Thyroid gland (tissue), 4 donors: Measurements from ENCODE around the gene KRTAP10-4.

Source experiments
- CTCF ChIP-seq, 6 experiments: fragments of 200-600 bp in 3 of 6; fragments of 450-650 bp in 3 of 6; sonication (generic) in 3 of 6; IDR thresholded peaks; one replicate each; pipeline ENCODE4 v1.5.1; 2016 to 2019; ENCODE audit warnings: antibody characterized with exemption in 6 of 6, mild to moderate bottlenecking in 2 of 6, inconsistent platforms in 1 of 6, moderate library complexity in 1 of 6
- POLR2A ChIP-seq, 2 donors: fragments of 450-650 bp; IDR thresholded peaks; one replicate each; pipeline ENCODE4 v1.6.1; 2017; ENCODE audit warnings: antibody characterized with exemption in 2 of 2, mild to moderate bottlenecking in 2 of 2, moderate library complexity in 1 of 2

GRCh38 chr21:44558695-44559094 lies 14.8 kb upstream of the KRTAP10-4 start, which contains the start of gene KRTAP10-3:
- no peak for TF ChIP-seq CTCF (IDR thresholded peaks at IDR 0.05)
- TF ChIP-seq POLR2A (IDR thresholded peaks at IDR 0.05), result no peak
